NT2/D1 (cell line): ENCODE data around the gene MAN2A2.

Experiments
- SUZ12 ChIP-seq: IDR thresholded peaks from 2 replicates; pipeline ENCODE4 v1.6.1; 2011; ENCODE audit not compliant: insufficient read length, insufficient read depth; ENCODE audit errors: extremely low read depth
- YY1 ChIP-seq: IDR thresholded peaks from 2 replicates; pipeline ENCODE4 v1.6.1; 2011; ENCODE audit not compliant: insufficient read length, insufficient read depth
- ZNF274 ChIP-seq: IDR thresholded peaks from 2 replicates; pipeline ENCODE4 v1.6.1; 2011; ENCODE audit warnings: mild to moderate bottlenecking, low read depth, low read length

DNA sequence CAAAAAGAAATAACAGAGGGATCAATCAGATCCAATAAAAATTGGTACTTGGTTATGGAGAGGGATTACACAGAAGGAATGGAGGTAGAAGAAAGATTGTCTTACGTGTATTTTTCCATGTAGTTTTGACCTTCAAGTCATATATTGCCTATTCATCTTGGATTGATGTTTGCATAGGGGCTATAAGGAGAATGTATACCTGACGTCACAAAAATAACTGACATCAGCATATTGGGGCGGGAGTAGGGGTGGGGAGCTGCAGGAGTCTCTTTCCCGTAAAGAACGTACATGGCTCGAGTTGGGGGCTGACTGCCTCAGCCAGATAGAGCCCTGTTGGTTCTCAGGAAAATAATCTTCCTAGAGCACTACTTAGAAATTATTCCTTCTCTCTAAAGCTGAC, 40.6 kb upstream of the MAN2A2 start:
- no peak for TF ChIP-seq SUZ12
- no peak for TF ChIP-seq ZNF274
- no peak for TF ChIP-seq YY1
